GM12891 (cell line): ENCODE data around the gene CSNK2B.

Experiments
- DNase-seq: peaks from one replicate; pipeline ENCODE4 v3.0.0; 2011; ENCODE audit warnings: low spot score; ENCODE audit not compliant: insufficient read length
- FAIRE-seq: peaks from 2 replicates; lab custom pipeline; 2011; peaks lifted over from hg19 to GRCh38; lab: Jason Lieb, UNC
- PAX5 ChIP-seq: IDR thresholded peaks from 2 replicates; pipeline ENCODE4 v1.6.1; 2011; ENCODE audit warnings: low read length, moderate library complexity, mild to moderate bottlenecking; ENCODE audit not compliant: insufficient read depth, severe bottlenecking
- POLR2A ChIP-seq: IDR thresholded peaks from 2 replicates; pipeline ENCODE4 v1.6.1; 2011; ENCODE audit warnings: low read depth, low read length, control low read depth
- POLR2AphosphoS5 ChIP-seq: IDR thresholded peaks from 2 replicates; pipeline ENCODE4 v1.6.1; 2011; ENCODE audit warnings: low read depth, low read length, control low read depth
- POU2F2 ChIP-seq: IDR thresholded peaks from 2 replicates; pipeline ENCODE4 v1.6.1; 2011; ENCODE audit warnings: low read depth, mild to moderate bottlenecking, control low read depth, low read length, moderate library complexity
- SPI1 ChIP-seq: IDR thresholded peaks from 2 replicates; pipeline ENCODE4 v1.6.1; 2011; ENCODE audit warnings: low read depth, low read length, control low read depth
- TAF1 ChIP-seq: IDR thresholded peaks from 2 replicates; pipeline ENCODE4 v1.6.1; 2011; ENCODE audit warnings: low read depth, low read length, control low read depth

Gene CSNK2B

GRCh38 chr6:31711233-31711632 lies 45.4 kb downstream of the CSNK2B start:
- no peak for DNase-seq
- no peak for TF ChIP-seq POLR2A
- no peak for TF ChIP-seq TAF1
- no peak for TF ChIP-seq PAX5
- TF ChIP-seq POU2F2 = no peak
- no peak for TF ChIP-seq SPI1
- no peak for TF ChIP-seq POLR2AphosphoS5
- no peak for FAIRE-seq

- DNase-seq = no peak
- no peak for TF ChIP-seq POLR2AphosphoS5
- no peak for TF ChIP-seq TAF1
- no peak for TF ChIP-seq POLR2A
- TF ChIP-seq SPI1 = no peak
- FAIRE-seq = no peak
Observed at GRCh38 chr6:31712296-31712695, 46.4 kb downstream of the CSNK2B start.

- DNase-seq (no peak), FAIRE-seq (no peak)
- no peak for TF ChIP-seq TAF1
- no peak for TF ChIP-seq POLR2A
- no peak for TF ChIP-seq POU2F2
- no peak for TF ChIP-seq SPI1
- TF ChIP-seq POLR2AphosphoS5 = no peak
- no peak for TF ChIP-seq PAX5
Observed at GRCh38 chr6:31713465-31713864, 47.6 kb downstream of the CSNK2B start.

DNA sequence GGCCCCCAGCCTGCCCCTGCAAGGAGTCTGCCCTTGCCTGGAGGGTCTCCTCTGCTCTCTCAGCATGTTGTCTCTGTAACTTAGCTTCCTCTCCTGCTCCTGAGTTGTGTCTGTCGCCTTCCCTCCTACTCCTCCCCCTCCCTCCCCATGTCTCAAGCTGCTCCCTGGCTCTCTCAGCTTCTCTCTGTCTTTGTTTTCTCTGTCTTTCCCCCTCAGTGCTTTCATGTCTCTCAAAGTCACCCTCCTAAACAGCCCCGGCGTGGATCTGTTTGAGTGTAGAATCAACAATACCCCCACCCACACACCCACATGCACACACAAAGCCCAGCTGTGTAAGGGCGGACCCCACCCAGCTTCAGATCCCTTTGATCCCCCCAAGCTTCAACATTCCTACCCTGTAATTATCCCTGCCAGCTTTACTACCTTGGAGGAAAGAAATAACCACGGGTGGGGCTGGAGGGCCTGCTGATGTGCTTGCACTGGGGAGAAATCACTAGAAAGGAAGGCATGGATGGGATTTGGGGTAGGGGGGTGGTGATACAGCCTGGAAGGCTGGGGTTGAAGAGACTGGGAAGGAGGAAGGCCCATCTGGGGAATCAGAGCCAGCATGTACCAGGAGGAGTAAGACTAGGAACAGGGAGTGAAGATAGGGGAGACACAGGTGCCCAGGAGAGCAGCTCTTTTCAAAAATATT lies 48.3 kb downstream of the CSNK2B start:
- DNase-seq = no peak
- no peak for FAIRE-seq
- TF ChIP-seq PAX5 (no peak), TAF1 (no peak)

DNA sequence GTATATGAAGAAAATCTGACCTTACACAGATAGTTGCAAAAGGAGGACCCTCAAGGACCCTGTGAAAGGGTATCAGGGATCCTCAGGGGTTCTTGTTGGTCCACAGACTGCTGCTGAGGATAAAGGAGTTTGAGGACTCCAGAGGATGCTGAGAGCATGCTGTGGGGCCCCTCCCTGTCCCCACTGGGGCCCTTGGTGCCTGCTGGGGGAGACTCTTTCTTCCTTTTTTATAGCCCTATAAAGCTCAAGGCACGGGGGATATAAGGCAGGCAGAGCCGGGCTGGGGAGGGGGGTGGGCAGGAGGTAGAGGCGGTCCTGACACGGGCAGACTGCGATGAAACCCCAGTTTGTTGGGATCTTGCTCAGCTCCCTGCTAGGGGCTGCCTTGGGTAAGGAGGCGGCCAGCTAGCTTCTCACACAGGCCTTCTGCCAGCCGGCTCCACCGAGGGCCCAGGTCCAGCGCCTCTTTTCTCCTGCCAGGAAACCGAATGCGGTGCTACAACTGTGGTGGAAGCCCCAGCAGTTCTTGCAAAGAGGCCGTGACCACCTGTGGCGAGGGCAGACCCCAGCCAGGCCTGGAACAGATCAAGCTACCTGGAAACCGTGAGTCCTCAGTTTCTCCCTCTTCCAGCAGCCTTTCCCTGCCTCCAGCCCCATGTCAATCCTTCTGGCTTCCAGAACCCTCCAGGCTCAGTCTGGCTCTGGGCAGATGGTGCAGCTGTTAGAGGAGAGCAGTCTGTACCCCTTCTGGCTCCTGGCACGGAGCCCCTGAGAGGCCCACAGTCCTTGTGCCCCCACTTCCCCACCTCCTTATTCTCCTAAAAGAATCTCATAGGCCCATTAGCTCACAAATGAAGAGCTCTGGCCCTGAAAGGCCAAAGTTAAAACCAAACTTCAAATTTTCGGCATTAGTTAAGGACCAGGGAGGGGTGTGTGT lies 49.4 kb downstream of the CSNK2B start, which contains the start of gene LY6G6D:
LY6G6D (plus strand) TSS at position 327 of the 937 bp plus-strand sequence; CDS start at position 335, 8 bp downstream.
- DNase-seq (no peak), FAIRE-seq (no peak)
- no peak for TF ChIP-seq TAF1

GRCh38 chr6:31717499-31718222 lies 51.8 kb downstream of the CSNK2B start:
- no peak for TF ChIP-seq SPI1
- no peak for TF ChIP-seq TAF1
- TF ChIP-seq PAX5 = no peak
- FAIRE-seq (no peak), DNase-seq (no peak)

- DNase-seq = no peak
- no peak for FAIRE-seq
Observed at GRCh38 chr6:31718265-31718664, 52.4 kb downstream of the CSNK2B start.

DNA sequence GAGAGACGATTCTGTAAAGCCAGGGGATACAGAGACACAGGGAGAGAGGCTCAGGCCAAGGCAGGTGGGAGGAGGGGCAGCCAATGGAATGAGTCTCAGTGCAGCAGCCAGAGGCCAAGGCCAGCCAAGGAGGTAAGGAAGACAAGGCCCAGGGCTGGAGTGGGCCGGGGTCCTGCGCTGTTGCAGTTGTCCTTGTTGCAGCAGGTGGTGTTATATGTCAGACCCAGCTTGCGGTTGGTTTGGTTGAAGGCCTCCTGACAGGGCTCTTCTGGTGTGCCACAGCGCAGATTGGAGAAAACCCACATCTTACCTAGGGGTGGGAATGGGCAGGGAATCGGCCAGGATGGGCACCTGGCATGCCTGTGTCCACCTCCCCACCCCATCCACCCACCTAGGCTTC lies 53.1 kb downstream of the CSNK2B start:
- TF ChIP-seq PAX5 (no peak), POLR2A (no peak)
- DNase-seq (no peak), FAIRE-seq (no peak)

More at GRCh38 chr6:31718265-31718664, 52.4 kb downstream of the CSNK2B start:
- no peak for TF ChIP-seq POU2F2
- no peak for TF ChIP-seq PAX5
- no peak for TF ChIP-seq POLR2A
